Breast epithelium (tissue), 3 donors: ENCODE measurements around the gene OR2F1.

ENCODE experiments used
- CTCF ChIP-seq, 3 donors: fragments of 450-650 bp; IDR thresholded peaks; one replicate each; pipeline ENCODE4 v1.5.1; 2016 to 2017; ENCODE audit warnings: antibody characterized with exemption in 3 of 3, mild to moderate bottlenecking in 3 of 3, moderate library complexity in 3 of 3
- POLR2A ChIP-seq: fragments of 450-650 bp; IDR thresholded peaks from one replicate; pipeline ENCODE4 v1.6.1; 2016; ENCODE audit warnings: antibody characterized with exemption, mild to moderate bottlenecking, moderate library complexity
- POLR2AphosphoS5 ChIP-seq, 3 donors: sonication (generic); formaldehyde crosslinking; IDR thresholded peaks; one replicate each; pipeline ENCODE4 v1.6.1; 2017; ENCODE audit warnings: antibody characterized with exemption in 3 of 3

- TF ChIP-seq CTCF (IDR thresholded peaks at IDR 0.05) (no peak), POLR2A (no peak), POLR2AphosphoS5 (IDR thresholded peaks at IDR 0.05) (no peak)
Observed at GRCh38 chr7:143948733-143949132, 5.9 kb upstream of the OR2F1 start.
